SU-DHL-6 (cell line): ENCODE measurements around the gene NUBP2.

Experiments used
- H2AFZ ChIP-seq: fragments of 200-600 bp; sonication (generic); 2 replicates; pipeline ENCODE4 v1.6.1; 2014; ENCODE audit warnings: low read depth, mild to moderate bottlenecking, moderate library complexity, mixed read lengths, antibody characterized with exemption, low read length; ENCODE audit not compliant: severe bottlenecking
- H3F3A ChIP-seq: fragments of 200-600 bp; shearing (Covaris generic); 2 replicates; pipeline ENCODE4 v1.6.0; 2016; ENCODE audit warnings: antibody characterized with exemption, mild to moderate bottlenecking; ENCODE audit not compliant: insufficient read depth
- H3K27ac ChIP-seq: fragments of 200-600 bp; sonication (generic); 2 replicates; pipeline ENCODE4 v1.5.1; 2016; ENCODE audit warnings: low read depth, mild to moderate bottlenecking, low read length, moderate library complexity, mixed read lengths
- H3K27me3 ChIP-seq: fragments of 200-600 bp; sonication (generic), shearing (Covaris generic); 2 replicates; pipeline ENCODE4 v1.6.0; 2014; ENCODE audit warnings: mild to moderate bottlenecking, low read length
- H3K36me3 ChIP-seq: fragments of 200-600 bp; sonication (generic); 2 replicates; pipeline ENCODE4 v1.6.1; 2014; ENCODE audit warnings: mild to moderate bottlenecking, low read length, mixed read lengths
- H3K4me2 ChIP-seq: fragments of 300-600, 200-600 bp; shearing (Covaris generic), sonication (generic); 2 replicates; pipeline ENCODE4 v1.6.0; 2014; ENCODE audit warnings: low read length, low read depth, mild to moderate bottlenecking; ENCODE audit not compliant: poor library complexity, severe bottlenecking
- H3K4me3 ChIP-seq: fragments of 200-600 bp; sonication (generic); 2 replicates; pipeline ENCODE4 v1.5.1; 2014; ENCODE audit warnings: antibody characterized with exemption, low read length, mild to moderate bottlenecking, mixed read lengths; ENCODE audit not compliant: insufficient read depth, poor library complexity, severe bottlenecking
- H3K79me2 ChIP-seq: fragments of 200-600 bp; sonication (generic); 2 replicates; pipeline ENCODE4 v1.6.1; 2014; ENCODE audit warnings: mild to moderate bottlenecking, low read length, moderate library complexity; ENCODE audit not compliant: insufficient read depth
- H3K9ac ChIP-seq: fragments of 200-600 bp; sonication (generic); 2 replicates; pipeline ENCODE4 v1.7.0; 2014; ENCODE audit warnings: mild to moderate bottlenecking, low read length
- H3K9me2 ChIP-seq: fragments of 200-600 bp; sonication (generic); replicated peaks from 2 replicates; pipeline ENCODE4 v1.6.1; 2014; ENCODE audit warnings: low read length; ENCODE audit not compliant: insufficient read depth
- H3K9me3 ChIP-seq: fragments of 200-600 bp; sonication (generic); 2 replicates; pipeline ENCODE4 v1.6.1; 2014; ENCODE audit warnings: low read length, mixed read lengths; ENCODE audit not compliant: insufficient read depth
- H4K20me1 ChIP-seq: fragments of 200-600 bp; sonication (generic); 2 replicates; pipeline ENCODE4 v1.6.1; 2014; ENCODE audit warnings: low read depth, mild to moderate bottlenecking, antibody characterized with exemption, low read length, moderate library complexity, mixed read lengths
- EZH2phosphoT487 ChIP-seq: fragments of 200-600 bp; sonication (generic), shearing (Covaris generic); conservative IDR thresholded peaks from 2 replicates; pipeline ENCODE4 v1.6.1; 2018; ENCODE audit warnings: mild to moderate bottlenecking, antibody characterized with exemption, low read length, moderate library complexity, mixed read lengths
- TF ChIP-seq, protein P1 (sequence below): fragments of 200-600 bp; sonication (generic); IDR thresholded peaks from one replicate; pipeline ENCODE4 v1.5.1; 2017; ENCODE audit warnings: antibody characterized with exemption, mild to moderate bottlenecking, low read length, moderate library complexity; ENCODE audit not compliant: insufficient read depth, poor library complexity, severe bottlenecking

Gene NUBP2

GRCh38 chr16:1818204-1818872 is 35.6 kb downstream of the NUBP2 start:
- H3K9ac ChIP-seq: no peak overlapping the region
- H3K4me3 ChIP-seq: no peak overlapping the region
- TF ChIP-seq, protein P1, sequence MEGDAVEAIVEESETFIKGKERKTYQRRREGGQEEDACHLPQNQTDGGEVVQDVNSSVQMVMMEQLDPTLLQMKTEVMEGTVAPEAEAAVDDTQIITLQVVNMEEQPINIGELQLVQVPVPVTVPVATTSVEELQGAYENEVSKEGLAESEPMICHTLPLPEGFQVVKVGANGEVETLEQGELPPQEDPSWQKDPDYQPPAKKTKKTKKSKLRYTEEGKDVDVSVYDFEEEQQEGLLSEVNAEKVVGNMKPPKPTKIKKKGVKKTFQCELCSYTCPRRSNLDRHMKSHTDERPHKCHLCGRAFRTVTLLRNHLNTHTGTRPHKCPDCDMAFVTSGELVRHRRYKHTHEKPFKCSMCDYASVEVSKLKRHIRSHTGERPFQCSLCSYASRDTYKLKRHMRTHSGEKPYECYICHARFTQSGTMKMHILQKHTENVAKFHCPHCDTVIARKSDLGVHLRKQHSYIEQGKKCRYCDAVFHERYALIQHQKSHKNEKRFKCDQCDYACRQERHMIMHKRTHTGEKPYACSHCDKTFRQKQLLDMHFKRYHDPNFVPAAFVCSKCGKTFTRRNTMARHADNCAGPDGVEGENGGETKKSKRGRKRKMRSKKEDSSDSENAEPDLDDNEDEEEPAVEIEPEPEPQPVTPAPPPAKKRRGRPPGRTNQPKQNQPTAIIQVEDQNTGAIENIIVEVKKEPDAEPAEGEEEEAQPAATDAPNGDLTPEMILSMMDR: no peak
- TF ChIP-seq EZH2phosphoT487: no peak
- H3K9me2 ChIP-seq: no peaks in the 10 kb centered on the region
- H3K36me3 ChIP-seq: no peaks in the 10 kb centered on the region
- no peaks in the 10 kb centered on the region for H3K27me3 ChIP-seq
- H2AFZ ChIP-seq: no peak overlapping the region
- no peak overlapping the region for H3K27ac ChIP-seq
- H4K20me1 ChIP-seq: no peaks in the 10 kb centered on the region
- H3F3A ChIP-seq: no peaks in the 10 kb centered on the region
- no peaks in the 10 kb centered on the region for H3K79me2 ChIP-seq
- H3K9me3 ChIP-seq: no peaks in the 10 kb centered on the region
- H3K4me2 ChIP-seq: no peak overlapping the region

DNA sequence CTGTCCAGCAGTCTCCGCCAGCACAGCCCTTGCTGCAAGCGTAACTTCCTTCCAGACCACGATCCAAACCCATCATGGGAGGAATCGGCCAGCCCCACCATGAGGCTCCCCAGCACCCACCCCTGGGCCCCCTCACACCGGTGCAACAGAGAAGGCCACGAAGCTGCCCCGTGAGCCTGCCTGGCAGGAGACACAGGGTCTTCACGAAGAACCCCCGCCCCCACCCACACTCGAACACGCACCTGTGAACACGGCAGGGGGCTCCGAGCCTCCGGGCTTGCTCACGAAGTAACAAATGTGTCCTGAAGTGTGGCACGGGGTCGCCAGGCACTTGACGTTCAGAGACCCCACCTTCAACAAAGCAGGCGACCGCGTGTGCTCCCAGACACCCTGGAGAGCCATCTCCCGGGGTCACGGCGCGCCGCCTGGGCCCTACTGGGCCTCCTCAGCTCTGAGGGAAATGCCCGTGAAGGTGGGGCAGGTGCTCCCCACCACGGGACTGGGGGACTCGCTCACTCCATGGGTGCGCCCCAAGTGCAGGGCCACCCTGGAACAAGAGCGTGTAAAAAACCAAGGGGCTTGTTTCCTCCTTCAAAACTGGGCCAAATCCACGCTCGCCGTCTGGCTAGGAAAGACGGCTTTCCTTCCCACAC is 36.2 kb downstream of the NUBP2 start:
- Histone ChIP-seq H3K79me2 (no peaks in the 10 kb centered on the region), H3K4me3 (no peak overlapping the region), H4K20me1 (no peaks in the 10 kb centered on the region), H2AFZ (no peak overlapping the region), H3K9me2 (no peaks in the 10 kb centered on the region), H3K27ac (no peak overlapping the region), H3F3A (no peaks in the 10 kb centered on the region), H3K4me2 (no peak overlapping the region), H3K36me3 (no peaks in the 10 kb centered on the region), H3K9me3 (no peaks in the 10 kb centered on the region), H3K9ac (no peak overlapping the region), H3K27me3 (no peaks in the 10 kb centered on the region)
- no peak for TF ChIP-seq EZH2phosphoT487
- TF ChIP-seq, protein P1: no peak

- H2AFZ ChIP-seq: no peak overlapping the region
- no peaks in the 10 kb centered on the region for H3K27me3 ChIP-seq
- H3K4me3 ChIP-seq: no peak overlapping the region
- H3K9ac ChIP-seq: no peak overlapping the region
- H3F3A ChIP-seq: no peaks in the 10 kb centered on the region
- no peaks in the 10 kb centered on the region for H3K9me3 ChIP-seq
- H3K9me2 ChIP-seq: no peaks in the 10 kb centered on the region
- H3K36me3 ChIP-seq: no peaks in the 10 kb centered on the region
- H4K20me1 ChIP-seq: no peaks in the 10 kb centered on the region
- no peak overlapping the region for H3K4me2 ChIP-seq
- H3K79me2 ChIP-seq: no peaks in the 10 kb centered on the region
- TF ChIP-seq EZH2phosphoT487: no peak
- TF ChIP-seq, protein P1: no peak
- no peak overlapping the region for H3K27ac ChIP-seq
These were observed 36.9 kb downstream of the NUBP2 start for GRCh38 chr16:1819611-1820010.
